Parathyroid adenoma (tissue), 2 donors: Measurements from ENCODE around the gene ZDHHC11.

Source experiments
- H2AFZ ChIP-seq: fragments of 300-600 bp; sonication (generic); one replicate; pipeline ENCODE4 v1.7.0; 2017; ENCODE audit warnings: antibody characterized with exemption, mild to moderate bottlenecking
- H3K27ac ChIP-seq: fragments of 300-600 bp; sonication (generic); one replicate; pipeline ENCODE4 v1.7.0; 2017
- H3K27me3 ChIP-seq: fragments of 300-600 bp; sonication (generic); one replicate; pipeline ENCODE4 v1.7.0; 2017; ENCODE audit warnings: low read length; ENCODE audit not compliant: control insufficient read depth, insufficient read depth
- H3K36me3 ChIP-seq: fragments of 300-600 bp; sonication (generic); one replicate; pipeline ENCODE4 v1.7.0; 2017; ENCODE audit warnings: low read length; ENCODE audit not compliant: control insufficient read depth, insufficient read depth
- H3K4me1 ChIP-seq: fragments of 300-600 bp; sonication (generic); one replicate; pipeline ENCODE4 v1.7.0; 2017; ENCODE audit warnings: control low read depth
- H3K4me2 ChIP-seq: fragments of 300-600 bp; sonication (generic); one replicate; pipeline ENCODE4 v1.7.0; 2017; ENCODE audit warnings: low read length
- H3K4me3 ChIP-seq: fragments of 300-600 bp; sonication (generic); one replicate; pipeline ENCODE4 v1.7.0; 2017; ENCODE audit warnings: low read depth, low read length
- H3K79me2 ChIP-seq: fragments of 300-600 bp; sonication (generic); one replicate; pipeline ENCODE4 v1.7.0; 2017; ENCODE audit warnings: control low read depth
- H3K9ac ChIP-seq: fragments of 300-600 bp; sonication (generic); one replicate; pipeline ENCODE4 v1.7.0; 2017; ENCODE audit warnings: mild to moderate bottlenecking
- H3K9me3 ChIP-seq: fragments of 300-600 bp; sonication (generic); one replicate; pipeline ENCODE4 v1.7.0; 2017; ENCODE audit warnings: low read length; ENCODE audit not compliant: control insufficient read depth
- CTCF ChIP-seq: fragments of 300-600 bp; sonication (generic); IDR thresholded peaks from one replicate; pipeline ENCODE4 v1.7.0; 2017; ENCODE audit warnings: antibody characterized with exemption, mild to moderate bottlenecking
- donor health status: primary hyperparathyroidism.

Gene ZDHHC11

DNA sequence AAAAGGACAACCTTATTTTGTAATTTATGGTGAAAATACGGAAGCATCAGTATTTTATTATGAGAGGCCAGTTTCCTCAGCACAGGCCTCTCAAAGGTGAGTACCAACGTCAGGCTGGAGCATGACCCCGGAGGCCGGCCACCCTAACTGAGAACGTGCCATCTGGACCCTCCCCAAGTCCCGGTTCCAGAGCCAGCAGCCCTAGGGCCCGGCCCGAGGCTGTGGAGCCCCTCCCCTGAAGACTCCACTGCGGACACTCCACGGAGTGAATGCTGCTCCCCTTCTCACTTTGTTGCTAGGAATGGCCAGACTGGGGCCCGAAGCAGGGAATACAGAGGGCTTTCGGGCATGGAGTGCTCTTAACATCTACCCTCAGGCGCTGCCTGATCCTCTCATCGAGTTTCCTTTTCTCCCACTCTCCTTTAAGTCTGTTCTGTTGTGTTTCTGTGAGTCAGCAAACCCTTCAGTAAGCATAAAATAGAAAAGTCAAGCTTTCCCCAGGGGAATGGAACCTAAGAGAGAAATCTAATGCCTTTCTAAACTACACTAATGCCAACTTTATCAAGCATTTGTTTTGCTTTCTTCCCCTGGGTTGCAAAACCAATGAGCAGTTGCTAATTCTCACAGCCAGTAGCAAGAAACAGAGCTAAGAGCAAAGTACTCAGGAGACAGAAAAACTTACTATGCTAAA, 37.3 kb upstream of the ZDHHC11 start:
- H3K9ac ChIP-seq = no peak overlapping the region
- no peak overlapping the region for H3K27ac ChIP-seq
- H3K4me2 ChIP-seq = no peak overlapping the region
- no peak overlapping the region for H2AFZ ChIP-seq
- no peaks in the 10 kb centered on the region for H3K9me3 ChIP-seq
- H3K27me3 ChIP-seq = no peaks in the 10 kb centered on the region
- H3K79me2 ChIP-seq = peaks cover 18% of the 10 kb centered on the region
- TF ChIP-seq CTCF = no peak
- H3K4me3 ChIP-seq = no peak overlapping the region
- H3K36me3 ChIP-seq = no peaks in the 10 kb centered on the region
- peaks cover 3% of the 10 kb centered on the region for H3K4me1 ChIP-seq

- Histone ChIP-seq H3K79me2 (peaks cover 18% of the 10 kb centered on the region), H3K27ac (no peak overlapping the region), H3K36me3 (no peaks in the 10 kb centered on the region), H3K4me1 (peaks cover 3% of the 10 kb centered on the region), H3K4me3 (no peak overlapping the region), H3K9me3 (no peaks in the 10 kb centered on the region), H3K27me3 (no peaks in the 10 kb centered on the region), H3K4me2 (no peak overlapping the region), H2AFZ (no peak overlapping the region), H3K9ac (no peak overlapping the region)
- TF ChIP-seq CTCF = no peak
These were observed 36.0 kb upstream of the ZDHHC11 start for GRCh38 chr5:886716-887325.

GRCh38 chr5:886036-886435, 35.2 kb upstream of the ZDHHC11 start:
- H3K27me3 ChIP-seq = no peaks in the 10 kb centered on the region

DNA sequence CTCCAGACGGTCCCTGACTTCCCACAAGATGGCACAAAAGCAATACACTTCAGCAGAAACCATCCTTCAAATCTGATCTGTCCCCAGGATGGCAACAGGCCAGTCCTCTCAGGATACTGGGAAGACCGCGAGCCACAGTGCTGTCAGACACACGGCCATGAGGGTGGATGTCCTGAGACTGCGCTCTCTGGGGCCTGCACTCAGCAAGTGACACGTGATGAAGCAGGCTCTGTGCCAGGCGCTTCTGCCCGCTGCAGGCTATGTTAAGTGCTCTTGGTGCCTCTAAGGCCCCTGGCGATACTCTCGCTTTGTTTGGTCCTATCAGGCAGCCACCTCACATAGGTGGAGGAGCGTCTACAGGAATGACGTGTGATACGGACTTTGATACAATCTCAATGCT, 34.7 kb upstream of the ZDHHC11 start:
- Histone ChIP-seq H3K4me3 (no peak overlapping the region), H2AFZ (no peak overlapping the region), H3K4me2 (no peak overlapping the region), H3K9ac (no peak overlapping the region), H3K36me3 (no peaks in the 10 kb centered on the region), H3K4me1 (no peaks in the 10 kb centered on the region), H3K27ac (no peak overlapping the region), H3K79me2 (peaks cover 11% of the 10 kb centered on the region), H3K9me3 (no peaks in the 10 kb centered on the region), H3K27me3 (no peaks in the 10 kb centered on the region)
- TF ChIP-seq CTCF = no peak

More at GRCh38 chr5:886036-886435, 35.2 kb upstream of the ZDHHC11 start:
- H3K9ac ChIP-seq = no peak overlapping the region
- H3K4me2 ChIP-seq = no peak overlapping the region
- H3K27ac ChIP-seq = no peak overlapping the region
- H3K9me3 ChIP-seq = no peaks in the 10 kb centered on the region
- H3K79me2 ChIP-seq = peaks cover 13% of the 10 kb centered on the region
- no peak overlapping the region for H2AFZ ChIP-seq
- H3K36me3 ChIP-seq = no peaks in the 10 kb centered on the region
- no peak for TF ChIP-seq CTCF
- no peak overlapping the region for H3K4me3 ChIP-seq
- H3K4me1 ChIP-seq = no peaks in the 10 kb centered on the region

GRCh38 chr5:885127-885442, 34.3 kb upstream of the ZDHHC11 start:
- no peaks in the 10 kb centered on the region for H3K27me3 ChIP-seq
- no peak overlapping the region for H2AFZ ChIP-seq
- no peaks in the 10 kb centered on the region for H3K4me1 ChIP-seq
- TF ChIP-seq CTCF = no peak
- H3K9ac ChIP-seq = no peak overlapping the region
- no peaks in the 10 kb centered on the region for H3K36me3 ChIP-seq
- H3K9me3 ChIP-seq = no peaks in the 10 kb centered on the region
- peaks cover 11% of the 10 kb centered on the region for H3K79me2 ChIP-seq
- no peak overlapping the region for H3K4me3 ChIP-seq
- no peak overlapping the region for H3K27ac ChIP-seq
- H3K4me2 ChIP-seq = no peak overlapping the region
